Karpas-422 (cell line): ENCODE results near the gene ATG2A. TPM values are rescaled to one million over a fixed set of nuclear protein-coding genes. Genes with fewer than 3 reads are reported as not detected.

ENCODE experiments used
- DNase-seq: peaks from one replicate; pipeline ENCODE4 v3.0.0-alpha.2; 2015
- H2AFZ ChIP-seq: fragments of 200-600 bp; sonication (generic); 2 replicates; pipeline ENCODE4 v1.6.1; 2014; ENCODE audit warnings: antibody characterized with exemption, low read length, mixed read lengths
- H3K27ac ChIP-seq: fragments of 200-600 bp; sonication (generic); 2 replicates; pipeline ENCODE4 v1.5.1; 2014; ENCODE audit warnings: mild to moderate bottlenecking, low read length, moderate library complexity
- H3K27me3 ChIP-seq: fragments of 200-600 bp; sonication (generic); 2 replicates; pipeline ENCODE4 v1.6.1; 2014; ENCODE audit warnings: low read length, mixed read lengths
- H3K36me3 ChIP-seq: fragments of 200-600 bp; sonication (generic); 2 replicates; pipeline ENCODE4 v1.6.1; 2014; ENCODE audit warnings: low read length, mixed read lengths; ENCODE audit not compliant: insufficient read depth
- H3K4me1 ChIP-seq: fragments of 200-600 bp; sonication (generic); 2 replicates; pipeline ENCODE4 v1.6.1; 2014; ENCODE audit warnings: mild to moderate bottlenecking, low read length, mixed read lengths
- H3K4me2 ChIP-seq: fragments of 200-600 bp; sonication (generic); 2 replicates; pipeline ENCODE4 v1.6.1; 2014; ENCODE audit warnings: low read length, low read depth, mild to moderate bottlenecking; ENCODE audit not compliant: poor library complexity, severe bottlenecking
- H3K4me3 ChIP-seq: fragments of 200-600 bp; sonication (generic); 2 replicates; pipeline ENCODE4 v1.5.1; 2014; ENCODE audit warnings: mild to moderate bottlenecking, antibody characterized with exemption, low read length, mixed read lengths
- H3K79me2 ChIP-seq: fragments of 200-600 bp; sonication (generic); 2 replicates; pipeline ENCODE4 v1.6.1; 2014; ENCODE audit warnings: mild to moderate bottlenecking, low read length, mixed read lengths
- H3K9ac ChIP-seq: fragments of 200-600 bp; sonication (generic); 2 replicates; pipeline ENCODE4 v1.6.0; 2014; ENCODE audit warnings: low read length
- H3K9me2 ChIP-seq: fragments of 200-600 bp; sonication (generic), shearing (Covaris generic); replicated peaks from 2 replicates; pipeline ENCODE4 v1.6.0; 2014; ENCODE audit warnings: mild to moderate bottlenecking, low read length, moderate library complexity; ENCODE audit not compliant: insufficient read depth
- H3K9me3 ChIP-seq: fragments of 300-700, 200-600 bp; sonication (generic); 2 replicates; pipeline ENCODE4 v1.6.1; 2014; ENCODE audit warnings: low read length, mixed read lengths
- H4K20me1 ChIP-seq: fragments of 200-600 bp; sonication (generic); 2 replicates; pipeline ENCODE4 v1.6.1; 2014; ENCODE audit warnings: mild to moderate bottlenecking, antibody characterized with exemption, low read length, low read depth; ENCODE audit not compliant: insufficient read depth
- total RNA-seq: library from RNA; depleted of rRNA; stranded (reverse); fragments of >200 nt; shearing (Covaris generic); gene quantifications from 2 replicates; pipeline ENCODE4 v1.2.3, GENCODE V29; 2014; ENCODE audit warnings: low replicate concordance

ATG2A gene
- total RNA-seq, 1 experiment from 2014 or later: 16.2 TPM

GRCh38 chr11:64858467-64859263 lies 58.3 kb downstream of the ATG2A start:
- H3K9ac ChIP-seq: no peak overlapping the region

GRCh38 chr11:64857485-64857884 lies 59.5 kb downstream of the ATG2A start:
- no peaks in the 10 kb centered on the region for H3K9me2 ChIP-seq
- H3K36me3 ChIP-seq: no peaks in the 10 kb centered on the region
- H2AFZ ChIP-seq: no peak overlapping the region
- H3K4me3 ChIP-seq: no peak overlapping the region
- no peak overlapping the region for H3K9ac ChIP-seq
- no peaks in the 10 kb centered on the region for H4K20me1 ChIP-seq
- H3K27ac ChIP-seq: no peak overlapping the region
- H3K4me1 ChIP-seq: peaks cover 41% of the 10 kb centered on the region
- peaks cover 13% of the 10 kb centered on the region for H3K79me2 ChIP-seq
- no peaks in the 10 kb centered on the region for H3K27me3 ChIP-seq
- DNase-seq: no peak
- no peak overlapping the region for H3K4me2 ChIP-seq
- H3K9me3 ChIP-seq: no peaks in the 10 kb centered on the region

More at GRCh38 chr11:64858467-64859263, 58.3 kb downstream of the ATG2A start:
- no peak overlapping the region for H3K4me3 ChIP-seq
- no peaks in the 10 kb centered on the region for H3K27me3 ChIP-seq
- H3K9me3 ChIP-seq: no peaks in the 10 kb centered on the region
- H2AFZ ChIP-seq: no peak overlapping the region
- peaks cover 41% of the 10 kb centered on the region for H3K4me1 ChIP-seq
- DNase-seq: no peak
- peaks cover 25% of the 10 kb centered on the region for H3K79me2 ChIP-seq
- no peaks in the 10 kb centered on the region for H3K36me3 ChIP-seq
- H4K20me1 ChIP-seq: no peaks in the 10 kb centered on the region
- no peaks in the 10 kb centered on the region for H3K9me2 ChIP-seq
- no peak overlapping the region for H3K4me2 ChIP-seq
- H3K27ac ChIP-seq: no peak overlapping the region

GRCh38 chr11:64856382-64857227 lies 60.4 kb downstream of the ATG2A start:
- no peak overlapping the region for H3K4me3 ChIP-seq
- no peaks in the 10 kb centered on the region for H3K27me3 ChIP-seq
- H4K20me1 ChIP-seq: no peaks in the 10 kb centered on the region
- H3K27ac ChIP-seq: no peak overlapping the region
- H3K4me1 ChIP-seq: peaks cover 41% of the 10 kb centered on the region
- H3K4me2 ChIP-seq: no peak overlapping the region
- no peaks in the 10 kb centered on the region for H3K9me3 ChIP-seq
- H3K79me2 ChIP-seq: peaks cover 7% of the 10 kb centered on the region
- no peak overlapping the region for H2AFZ ChIP-seq
- H3K9ac ChIP-seq: no peak overlapping the region
- DNase-seq: no peak
- no peaks in the 10 kb centered on the region for H3K36me3 ChIP-seq
- no peaks in the 10 kb centered on the region for H3K9me2 ChIP-seq

GRCh38 chr11:64855596-64856304 lies 61.3 kb downstream of the ATG2A start:
- Histone ChIP-seq H3K27ac (no peak overlapping the region), H3K79me2 (no peaks in the 10 kb centered on the region), H3K4me3 (no peak overlapping the region), H3K9me2 (no peaks in the 10 kb centered on the region), H3K36me3 (no peaks in the 10 kb centered on the region), H3K27me3 (no peaks in the 10 kb centered on the region), H3K4me2 (no peak overlapping the region), H3K9ac (no peak overlapping the region), H3K9me3 (no peaks in the 10 kb centered on the region), H4K20me1 (no peaks in the 10 kb centered on the region), H3K4me1 (peaks cover 44% of the 10 kb centered on the region), H2AFZ (no peak overlapping the region)
- no peak for DNase-seq

GRCh38 chr11:64854534-64855502 lies 62.2 kb downstream of the ATG2A start:
- H2AFZ ChIP-seq: no peak overlapping the region
- no peak overlapping the region for H3K9ac ChIP-seq
- H3K4me3 ChIP-seq: no peak overlapping the region
- H3K27me3 ChIP-seq: no peaks in the 10 kb centered on the region
- peaks cover 53% of the 10 kb centered on the region for H3K4me1 ChIP-seq
- H3K36me3 ChIP-seq: no peaks in the 10 kb centered on the region
- no peak overlapping the region for H3K27ac ChIP-seq
- DNase-seq: no peak
- H3K4me2 ChIP-seq: no peak overlapping the region
- no peaks in the 10 kb centered on the region for H3K9me3 ChIP-seq
- no peaks in the 10 kb centered on the region for H4K20me1 ChIP-seq
- no peaks in the 10 kb centered on the region for H3K9me2 ChIP-seq
- no peaks in the 10 kb centered on the region for H3K79me2 ChIP-seq

GRCh38 chr11:64854157-64854533 lies 62.9 kb downstream of the ATG2A start:
- Histone ChIP-seq H3K9me2 (no peaks in the 10 kb centered on the region), H3K4me2 (no peak overlapping the region), H3K79me2 (no peaks in the 10 kb centered on the region), H3K9me3 (no peaks in the 10 kb centered on the region), H3K27ac (peak overlapping the region; percentile 95; the same call in 1 of the 2 replicates), H2AFZ (no peak overlapping the region), H3K4me3 (no peak overlapping the region), H4K20me1 (no peaks in the 10 kb centered on the region), H3K9ac (no peak overlapping the region), H3K36me3 (no peaks in the 10 kb centered on the region), H3K27me3 (no peaks in the 10 kb centered on the region), H3K4me1 (peaks cover 60% of the 10 kb centered on the region)
- DNase-seq: no peak

- Histone ChIP-seq H3K4me1 (peaks cover 65% of the 10 kb centered on the region), H3K4me3 (no peak overlapping the region), H3K36me3 (no peaks in the 10 kb centered on the region), H3K79me2 (no peaks in the 10 kb centered on the region), H3K4me2 (no peak overlapping the region), H3K27ac (peak overlapping the region; percentile 95), H3K27me3 (no peaks in the 10 kb centered on the region), H3K9me2 (no peaks in the 10 kb centered on the region), H3K9me3 (no peaks in the 10 kb centered on the region), H3K9ac (no peak overlapping the region; the same call in 1 of the 2 replicates), H2AFZ (no peak overlapping the region), H4K20me1 (no peaks in the 10 kb centered on the region)
- no peak for DNase-seq
Measured at GRCh38 chr11:64853709-64854108, 63.3 kb downstream of the ATG2A start.
